Naive thymus-derived CD4-positive, alpha-beta T cell (primary cell): ENCODE data around the gene MTERF4. TPM values are rescaled to one million over a fixed set of nuclear protein-coding genes. Genes with fewer than 3 reads are reported as not detected.
"Not testable (repeated sequence)": the region's sequence is repeated elsewhere in the genome, so short reads cannot be mapped to it uniquely, and the experiment has no call there.

Source experiments
- ATAC-seq: fragments of 150-1000 bp; cut with Tn5 transposase; 2 replicates; pipeline ENCODE4 v1.10.0; 2021; ENCODE audit warnings: mild to moderate bottlenecking, moderate library complexity
- CTCF ChIA-PET: fragments of 350-600 bp; sonication (Branson Sonifier 250); formaldehyde crosslinking; loops from one replicate; lab custom pipeline; 2021; ENCODE audit warnings: antibody characterized with exemption; lab: Charles Lee
- POLR2A ChIA-PET: fragments of 350-600 bp; sonication (Branson Sonifier 250); formaldehyde crosslinking; loops from one replicate; lab custom pipeline; 2021; ENCODE audit warnings: antibody characterized with exemption, inconsistent platforms; lab: Charles Lee
- DNase-seq, 9 donors: peaks; one replicate each; pipeline versions ENCODE4 v3.0.0 to v3.0.0-alpha.2; 2020 to 2022; ENCODE audit warnings: mixed read lengths in 1 of 9
- H3K27ac ChIP-seq: one replicate; pipeline ENCODE4 v1.7.0; 2013; ENCODE audit warnings: mild to moderate bottlenecking, low read depth, low read length, moderate library complexity
- H3K27me3 ChIP-seq, 2 donors: one replicate each; pipeline ENCODE4 v1.7.0; 2013; ENCODE audit warnings: low read length in 2 of 2, mild to moderate bottlenecking in 2 of 2, moderate library complexity in 2 of 2; ENCODE audit not compliant: control insufficient read depth in 2 of 2, insufficient read depth in 2 of 2
- H3K36me3 ChIP-seq, 3 experiments: 1 replicate in 2 of 3; 2 replicates in 1 of 3; pipeline ENCODE4 v1.7.0; 2013; ENCODE audit warnings: low read length in 3 of 3, mild to moderate bottlenecking in 3 of 3, moderate library complexity in 1 of 3; ENCODE audit not compliant: insufficient read depth in 3 of 3, control insufficient read depth in 2 of 3
- H3K4me1 ChIP-seq, 2 donors: one replicate each; pipeline ENCODE4 v1.7.0; 2013; ENCODE audit warnings: low read length in 2 of 2, mild to moderate bottlenecking in 2 of 2, moderate library complexity in 1 of 2; ENCODE audit not compliant: control insufficient read depth in 2 of 2, insufficient read depth in 2 of 2
- H3K4me3 ChIP-seq: 2 replicates; pipeline ENCODE4 v1.7.0; 2013; ENCODE audit warnings: mild to moderate bottlenecking, low read length
- H3K9me3 ChIP-seq, 3 experiments: 1 replicate in 2 of 3; 2 replicates in 1 of 3; pipeline ENCODE4 v1.7.0; 2013; ENCODE audit warnings: low read length in 3 of 3; ENCODE audit not compliant: control insufficient read depth in 2 of 3
- H3K27ac Mint-ChIP-seq, 9 donors: one replicate each; pipeline ENCODE4 v1.8.0; 2020 to 2022; ENCODE audit warnings: mixed read lengths in 9 of 9, mild to moderate bottlenecking in 8 of 9, moderate library complexity in 5 of 9, inconsistent platforms in 2 of 9
- H3K27me3 Mint-ChIP-seq, 5 donors: one replicate each; pipeline ENCODE4 v1.8.0; 2021 to 2022; ENCODE audit warnings: mixed read lengths in 5 of 5, mild to moderate bottlenecking in 1 of 5
- H3K36me3 Mint-ChIP-seq, 5 donors: one replicate each; pipeline ENCODE4 v1.8.0; 2020 to 2022; ENCODE audit warnings: mixed read lengths in 5 of 5, mild to moderate bottlenecking in 3 of 5, inconsistent platforms in 1 of 5
- H3K4me1 Mint-ChIP-seq, 7 donors: one replicate each; pipeline ENCODE4 v1.8.0; 2020 to 2022; ENCODE audit warnings: mixed read lengths in 7 of 7, mild to moderate bottlenecking in 3 of 7, inconsistent platforms in 1 of 7
- H3K4me3 Mint-ChIP-seq, 10 donors: one replicate each; pipeline ENCODE4 v1.8.0; 2020 to 2022; ENCODE audit warnings: mild to moderate bottlenecking in 10 of 10, mixed read lengths in 10 of 10, moderate library complexity in 6 of 10, inconsistent platforms in 2 of 10
- H3K9me3 Mint-ChIP-seq, 11 donors: one replicate each; pipeline ENCODE4 v1.8.0; 2020 to 2022; ENCODE audit warnings: mixed read lengths in 11 of 11, mild to moderate bottlenecking in 4 of 11, inconsistent platforms in 1 of 11, moderate library complexity in 1 of 11
- intact Hi-C, 2 donors: fragments of 100-400 bp; cut with micrococcal nuclease; formaldehyde crosslinking; loops; one replicate each; pipeline ENCODE4 v1.15.1; 2023
- polyA plus RNA-seq, 2 donors: library from polyadenylated mRNA; unstranded; fragments of 300-500 nt; fragmentation: Illumina TruSeq; gene quantifications; one replicate each; pipeline ENCODE4 v1.2.3, GENCODE V29; 2021
- total RNA-seq, 6 experiments: library from RNA in 5 of 6; stranded (reverse) in 5 of 6; gene quantifications; 1 replicate in 5 of 6; 2 replicates in 1 of 6; pipeline ENCODE4 v1.2.3 and lab custom pipeline; 2021 to 2026

MTERF4 gene
- total and polyA plus RNA-seq, 7 experiments from 2014 or later: 45.3 to 214 (median 82.3) TPM

DNA sequence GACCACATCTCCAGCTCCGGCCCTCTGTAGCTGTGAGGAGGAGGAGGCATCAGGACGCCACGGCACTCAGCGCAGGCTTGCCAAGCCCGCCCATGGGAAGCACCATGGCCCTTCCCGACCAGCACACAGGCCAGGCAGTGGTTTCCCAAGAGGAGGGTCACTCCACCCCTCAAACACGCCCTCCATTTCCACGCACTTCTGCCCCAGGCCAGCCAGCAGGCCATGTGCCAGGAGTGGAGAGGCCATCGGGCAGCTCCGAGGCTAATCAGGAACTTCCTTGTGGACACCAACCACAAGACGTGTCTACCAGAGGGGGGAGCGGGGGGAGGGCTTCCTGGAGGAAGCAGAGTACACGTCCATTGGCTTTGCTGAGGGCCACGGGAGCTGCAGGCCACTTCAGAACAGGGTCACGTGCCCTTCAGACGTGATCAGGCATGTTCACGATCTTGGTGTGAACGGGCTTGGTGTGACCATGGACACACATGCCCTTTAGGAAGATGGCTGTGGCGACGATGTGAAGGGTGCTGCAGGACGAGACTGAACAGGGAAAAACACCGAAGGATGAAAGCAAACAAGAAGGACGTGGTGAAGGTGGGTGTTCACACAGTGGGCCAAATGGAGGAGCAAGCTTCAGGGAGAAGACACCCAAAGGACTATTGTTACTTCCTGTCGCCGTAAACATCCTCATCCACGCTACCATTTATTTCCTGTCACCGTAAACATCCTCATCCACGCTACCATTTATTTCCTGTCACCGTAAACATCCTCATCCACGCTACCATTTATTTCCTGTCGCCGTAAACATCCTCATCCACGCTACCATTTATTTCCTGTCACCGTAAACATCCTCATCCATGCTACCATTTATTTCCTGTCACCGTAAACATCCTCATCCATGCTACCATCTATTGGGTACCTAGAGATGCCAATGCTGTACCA is 6.5 kb upstream of the MTERF4 start:
- Mint-ChIP-seq H3K36me3 (peaks cover 10 to 42% (median 27%) of the 10 kb centered on the region in 5 donors), H3K4me1 (peaks cover 24 to 82% (median 61%) of the 10 kb centered on the region in 7 donors)
- POLR2A ChIA-PET: interaction anchor here (0.9 to 13.6 kb wide), 9 partner anchors 7 to 542 kb away, joined by 3 to 150 read pairs (median 6); partner anchors contain the start of genes HDLBP, MTERF4, PASK and PPP1R7

DNA sequence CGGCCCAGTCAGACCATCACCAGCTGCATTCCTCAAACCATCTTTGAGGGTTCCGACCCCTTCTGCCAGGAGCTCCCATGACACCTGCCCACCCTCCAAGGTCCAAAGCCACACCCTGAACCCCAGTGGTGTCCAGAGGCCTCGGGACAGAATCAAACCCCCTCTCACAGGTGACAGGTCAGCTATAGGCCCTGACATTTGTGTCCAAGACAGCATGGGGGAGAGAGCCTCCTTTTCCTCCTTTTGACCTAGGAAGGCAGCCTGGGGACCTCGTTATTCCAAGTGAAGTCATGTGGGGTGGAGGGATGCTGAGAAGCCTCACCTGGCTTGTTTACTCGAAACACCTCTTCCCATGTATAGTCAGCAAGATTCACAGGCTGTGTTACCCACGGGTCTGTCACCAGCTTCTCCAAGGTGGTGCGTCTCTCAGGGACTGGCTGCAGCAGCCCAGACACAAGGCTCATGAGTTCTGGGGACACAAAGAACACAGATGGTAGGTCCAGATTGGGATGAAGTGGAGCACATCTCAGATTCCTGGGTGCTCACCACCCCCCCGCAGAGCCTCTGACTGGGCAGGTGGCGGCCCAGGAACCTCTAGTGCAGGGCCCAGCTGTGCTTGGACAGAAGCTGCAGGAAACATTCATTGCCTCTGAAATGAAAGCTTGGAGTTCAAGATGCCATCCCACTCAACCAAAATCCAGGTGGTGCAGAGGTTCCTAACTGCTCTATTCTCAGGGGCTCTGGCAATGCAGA is 5.1 kb upstream of the MTERF4 start:
- intact Hi-C loops: loop anchor here in 1 of 2 donors (10.0 kb wide), 1 partner anchor 778 kb away; no protein-coding TSS in a partner anchor
- Mint-ChIP-seq H3K4me3 (peak overlapping the region in 3 of 10 donors; percentile 25 to 82 (median 26)), H3K27me3 (no peaks in the 10 kb centered on the region), H3K27ac (peak overlapping the region; percentile 94 to 99 (median 99)), H3K36me3 (peaks cover 10 to 38% (median 24%) of the 10 kb centered on the region in 5 donors), H3K9me3 (peaks cover 0 to 9% (median 8%) of the 10 kb centered on the region in 11 donors), H3K4me1 (peaks cover 27 to 87% (median 64%) of the 10 kb centered on the region in 7 donors)
- DNase-seq (no peak), ATAC-seq (no peak)
- Histone ChIP-seq H3K27ac (peak overlapping the region; percentile 70), H3K36me3 (peaks cover 0 to 23% (median 7%) of the 10 kb centered on the region in 3 experiments), H3K4me1 (peaks cover 54 to 63% of the 10 kb centered on the region in 2 donors), H3K27me3 (no peaks in the 10 kb centered on the region), H3K9me3 (peaks cover 0 to 6% (median 0%) of the 10 kb centered on the region in 3 experiments), H3K4me3 (no peak overlapping the region)
- CTCF ChIA-PET: interaction anchor here (0.9 to 2.2 kb wide), 2 partner anchors 25 to 43 kb away, joined by 3 to 10 read pairs; partner anchors contain the start of genes PASK and PPP1R7
- POLR2A ChIA-PET: interaction anchor here (0.9 to 13.6 kb wide), 7 partner anchors 12 to 541 kb away, joined by 3 to 150 read pairs (median 5); partner anchors contain the start of genes PASK and PPP1R7

More for the DNA sequence above, 6.5 kb upstream of the MTERF4 start:
- Histone ChIP-seq H3K4me3 (peak overlapping the region; percentile 58), H3K27me3 (no peaks in the 10 kb centered on the region), H3K9me3 (peaks cover 0 to 6% (median 0%) of the 10 kb centered on the region in 3 experiments), H3K36me3 (peaks cover 0 to 23% (median 7%) of the 10 kb centered on the region in 3 experiments), H3K4me1 (peaks cover 45 to 56% of the 10 kb centered on the region in 2 donors), H3K27ac (peak overlapping the region; percentile 70)
- peak; percentile 57 for ATAC-seq
- peak overlapping the region; percentile 94 to 99 (median 99) for H3K27ac Mint-ChIP-seq
- intact Hi-C loops: loop anchor here in 1 of 2 donors (2.0 to 10.0 kb wide), 3 partner anchors 14 to 776 kb away; partner anchors contain the start of gene STK25
- H3K27me3 Mint-ChIP-seq: no peaks in the 10 kb centered on the region
- peaks cover 0 to 9% (median 8%) of the 10 kb centered on the region in 11 donors for H3K9me3 Mint-ChIP-seq
- CTCF ChIA-PET: interaction anchor here (0.9 to 2.2 kb wide), 3 partner anchors 13 to 41 kb away, joined by 3 to 10 read pairs (median 6); partner anchors contain the start of genes PASK and PPP1R7
- peak in 7 of 9 donors; percentile 29 to 83 (median 79) for DNase-seq
- H3K4me3 Mint-ChIP-seq: peak overlapping the region; percentile 71 to 87 (median 81)

DNA sequence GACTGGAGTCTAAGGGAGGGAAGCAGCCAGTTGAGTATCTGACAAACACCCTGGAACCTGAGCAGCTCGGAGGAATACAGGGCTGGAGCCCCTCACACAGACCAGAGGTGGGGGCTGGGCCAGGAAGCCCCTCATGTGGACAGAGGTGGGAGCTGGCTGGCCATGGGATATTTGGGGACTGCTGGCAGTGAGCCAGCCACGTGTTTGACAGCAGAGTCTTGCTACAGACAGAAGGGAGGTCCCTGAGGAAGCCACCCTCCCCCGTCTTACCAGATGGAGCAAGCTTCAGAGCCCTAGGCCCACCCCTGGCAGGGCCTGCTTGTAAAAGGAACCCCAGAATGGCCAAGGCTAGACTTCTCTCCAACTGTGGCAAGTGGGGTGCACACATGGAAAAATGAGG is 3.6 kb upstream of the MTERF4 start:
- peaks cover 56 to 71% of the 10 kb centered on the region in 2 donors for H3K4me1 ChIP-seq
- DNase-seq (no peak), ATAC-seq (no peak)
- Mint-ChIP-seq H3K9me3 (peaks cover 0 to 9% (median 7%) of the 10 kb centered on the region in 11 donors), H3K4me3 (peak overlapping the region in 1 of 10 donors; percentile 82), H3K36me3 (peaks cover 10 to 26% (median 18%) of the 10 kb centered on the region in 5 donors), H3K4me1 (peaks cover 27 to 83% (median 59%) of the 10 kb centered on the region in 7 donors), H3K27me3 (no peaks in the 10 kb centered on the region), H3K27ac (peak overlapping the region in 8 of 9 donors; percentile 88 to 99 (median 98))
- no peak overlapping the region for H3K4me3 ChIP-seq
- no peaks in the 10 kb centered on the region for H3K27me3 ChIP-seq
- ChIA-PET CTCF (interaction anchor here (0.7 to 1.2 kb wide), 3 partner anchors 10 to 24 kb away, joined by 3 to 4 read pairs (median 3); no protein-coding TSS in a partner anchor), POLR2A (interaction anchor here (0.8 to 13.6 kb wide), 6 partner anchors 11 to 218 kb away, joined by 3 to 150 read pairs (median 3); partner anchors contain the start of genes PASK and PPP1R7)
- peak overlapping the region; percentile 58 for H3K27ac ChIP-seq
- peaks cover 0 to 6% (median 0%) of the 10 kb centered on the region in 3 experiments for H3K9me3 ChIP-seq
- peaks cover 0 to 21% (median 7%) of the 10 kb centered on the region in 3 experiments for H3K36me3 ChIP-seq
- intact Hi-C loops: loop anchor here in 1 of 2 donors (10.0 kb wide), 1 partner anchor 779 kb away; no protein-coding TSS in a partner anchor

DNA sequence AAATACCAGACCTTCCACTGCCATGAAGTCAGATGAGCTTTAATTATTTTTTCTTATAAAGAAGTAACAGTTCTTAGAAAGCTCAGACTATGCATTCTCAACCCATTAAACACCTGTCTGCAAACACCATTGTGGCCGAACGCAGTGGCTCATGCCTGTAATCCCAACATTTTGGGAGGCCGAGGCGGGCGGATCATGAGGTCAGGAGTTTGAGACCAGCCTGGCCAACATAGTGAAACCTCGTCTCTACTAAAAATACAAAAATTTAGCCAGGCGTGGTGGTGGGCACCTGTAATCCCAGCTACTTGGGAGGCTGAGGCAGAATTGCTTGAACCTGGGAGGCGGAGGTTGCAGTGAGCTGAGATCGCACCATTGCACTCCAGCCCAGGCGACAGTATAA is 2.5 kb upstream of the MTERF4 start:
- H3K4me3 ChIP-seq, H3K27me3 ChIP-seq, H3K27me3 Mint-ChIP-seq, ATAC-seq, H3K9me3 Mint-ChIP-seq, H3K9me3 ChIP-seq, DNase-seq: not testable (repeated sequence)
- Mint-ChIP-seq H3K36me3 (peaks cover 6 to 33% (median 13%) of the 10 kb centered on the region in 5 donors), H3K4me3 (peak overlapping the region in 4 of 10 donors; percentile 2 to 98 (median 49)), H3K4me1 (peaks cover 20 to 84% (median 62%) of the 10 kb centered on the region in 7 donors), H3K27ac (peak overlapping the region in 7 of 9 donors; percentile 88 to 99 (median 99))
- peaks cover 46 to 65% of the 10 kb centered on the region in 2 donors for H3K4me1 ChIP-seq
- peak overlapping the region; percentile 92 for H3K27ac ChIP-seq
- CTCF ChIA-PET: interaction anchor here (1.2 kb wide), 1 partner anchor 10 kb away, joined by 4 read pairs; no protein-coding TSS in a partner anchor
- POLR2A ChIA-PET: interaction anchor here (0.9 to 13.6 kb wide), 5 partner anchors 9 to 211 kb away, joined by 3 to 150 read pairs (median 6); partner anchors contain the start of genes HDLBP, PASK, PPP1R7 and SEPTIN2
- intact Hi-C loops: loop anchor here in 1 of 2 donors (5.0 to 10.0 kb wide), 2 partner anchors 537 to 780 kb away; partner anchors contain the start of gene RNPEPL1
- peaks cover 0 to 26% (median 7%) of the 10 kb centered on the region in 3 experiments for H3K36me3 ChIP-seq

DNA sequence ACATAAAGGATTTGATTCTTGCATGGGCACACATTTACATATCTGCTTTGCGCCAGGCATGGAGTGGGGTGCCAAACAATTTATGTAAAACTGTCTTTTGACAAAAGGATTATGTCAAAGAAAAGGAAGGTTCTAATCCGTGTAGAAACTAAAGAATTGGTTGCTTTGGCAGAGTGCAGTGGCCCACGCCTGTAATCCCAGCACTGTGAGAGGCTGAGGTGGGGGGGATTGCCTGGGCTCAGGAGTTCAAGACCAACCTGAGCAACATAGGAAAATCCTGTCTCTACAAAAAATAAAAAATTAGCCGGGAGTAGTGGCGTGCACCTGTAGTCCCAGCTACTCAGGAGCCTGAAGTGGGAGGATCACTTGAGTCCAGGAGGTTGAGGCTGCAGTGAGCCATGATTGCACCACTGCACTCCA is 1.1 kb upstream of the MTERF4 start:
- Histone ChIP-seq H3K4me3 (peak overlapping the region; percentile 89), H3K36me3 (peaks cover 0 to 33% (median 7%) of the 10 kb centered on the region in 3 experiments), H3K9me3 (peaks cover 0 to 2% (median 0%) of the 10 kb centered on the region in 3 experiments), H3K27me3 (no peaks in the 10 kb centered on the region), H3K27ac (peak overlapping the region; percentile 92), H3K4me1 (peaks cover 35 to 59% of the 10 kb centered on the region in 2 donors)
- no peak for ATAC-seq
- Mint-ChIP-seq H3K27me3 (no peaks in the 10 kb centered on the region), H3K9me3 (peaks cover 0 to 1% (median 0%) of the 10 kb centered on the region in 11 donors), H3K36me3 (peaks cover 5 to 34% (median 15%) of the 10 kb centered on the region in 5 donors), H3K4me3 (peak overlapping the region; percentile 86 to 99 (median 96)), H3K27ac (peak overlapping the region; percentile 96 to 99 (median 99)), H3K4me1 (peaks cover 24 to 84% (median 64%) of the 10 kb centered on the region in 7 donors)
- no peak for DNase-seq
- intact Hi-C loops: loop anchor here (1.0 to 10.0 kb wide), 8 partner anchors 8 to 782 kb away; partner anchors contain the start of genes ATG4B (in 1 of the 2), HDLBP (in 1 of the 2), RNPEPL1 (in 1 of the 2) and SEPTIN2 (in 1 of the 2)
- ChIA-PET POLR2A (interaction anchor here (0.7 to 13.6 kb wide), 8 partner anchors 8 to 568 kb away, joined by 3 to 150 read pairs (median 6); partner anchors contain the start of genes HDLBP, PASK, PPP1R7 and SEPTIN2), CTCF (interaction anchor here (0.7 kb wide), 1 partner anchor 600 kb away, joined by 3 read pairs; no protein-coding TSS in a partner anchor)
